GM18511 (cell line): Measurements from ENCODE around the gene SNAP91.
"Not testable (repeated sequence)": the region's sequence is repeated elsewhere in the genome, so short reads cannot be mapped to it uniquely, and the experiment has no call there.

ENCODE experiments used
- ATAC-seq: cut with Tn5 transposase; IDR thresholded peaks from one replicate; pipeline ENCODE4 v1.9.1; 2021; ENCODE audit warnings: mild to moderate bottlenecking, moderate library complexity; ENCODE audit not compliant: unreplicated experiment

Gene SNAP91, protein sequence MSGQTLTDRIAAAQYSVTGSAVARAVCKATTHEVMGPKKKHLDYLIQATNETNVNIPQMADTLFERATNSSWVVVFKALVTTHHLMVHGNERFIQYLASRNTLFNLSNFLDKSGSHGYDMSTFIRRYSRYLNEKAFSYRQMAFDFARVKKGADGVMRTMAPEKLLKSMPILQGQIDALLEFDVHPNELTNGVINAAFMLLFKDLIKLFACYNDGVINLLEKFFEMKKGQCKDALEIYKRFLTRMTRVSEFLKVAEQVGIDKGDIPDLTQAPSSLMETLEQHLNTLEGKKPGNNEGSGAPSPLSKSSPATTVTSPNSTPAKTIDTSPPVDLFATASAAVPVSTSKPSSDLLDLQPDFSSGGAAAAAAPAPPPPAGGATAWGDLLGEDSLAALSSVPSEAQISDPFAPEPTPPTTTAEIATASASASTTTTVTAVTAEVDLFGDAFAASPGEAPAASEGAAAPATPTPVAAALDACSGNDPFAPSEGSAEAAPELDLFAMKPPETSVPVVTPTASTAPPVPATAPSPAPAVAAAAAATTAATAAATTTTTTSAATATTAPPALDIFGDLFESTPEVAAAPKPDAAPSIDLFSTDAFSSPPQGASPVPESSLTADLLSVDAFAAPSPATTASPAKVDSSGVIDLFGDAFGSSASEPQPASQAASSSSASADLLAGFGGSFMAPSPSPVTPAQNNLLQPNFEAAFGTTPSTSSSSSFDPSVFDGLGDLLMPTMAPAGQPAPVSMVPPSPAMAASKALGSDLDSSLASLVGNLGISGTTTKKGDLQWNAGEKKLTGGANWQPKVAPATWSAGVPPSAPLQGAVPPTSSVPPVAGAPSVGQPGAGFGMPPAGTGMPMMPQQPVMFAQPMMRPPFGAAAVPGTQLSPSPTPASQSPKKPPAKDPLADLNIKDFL

DNA sequence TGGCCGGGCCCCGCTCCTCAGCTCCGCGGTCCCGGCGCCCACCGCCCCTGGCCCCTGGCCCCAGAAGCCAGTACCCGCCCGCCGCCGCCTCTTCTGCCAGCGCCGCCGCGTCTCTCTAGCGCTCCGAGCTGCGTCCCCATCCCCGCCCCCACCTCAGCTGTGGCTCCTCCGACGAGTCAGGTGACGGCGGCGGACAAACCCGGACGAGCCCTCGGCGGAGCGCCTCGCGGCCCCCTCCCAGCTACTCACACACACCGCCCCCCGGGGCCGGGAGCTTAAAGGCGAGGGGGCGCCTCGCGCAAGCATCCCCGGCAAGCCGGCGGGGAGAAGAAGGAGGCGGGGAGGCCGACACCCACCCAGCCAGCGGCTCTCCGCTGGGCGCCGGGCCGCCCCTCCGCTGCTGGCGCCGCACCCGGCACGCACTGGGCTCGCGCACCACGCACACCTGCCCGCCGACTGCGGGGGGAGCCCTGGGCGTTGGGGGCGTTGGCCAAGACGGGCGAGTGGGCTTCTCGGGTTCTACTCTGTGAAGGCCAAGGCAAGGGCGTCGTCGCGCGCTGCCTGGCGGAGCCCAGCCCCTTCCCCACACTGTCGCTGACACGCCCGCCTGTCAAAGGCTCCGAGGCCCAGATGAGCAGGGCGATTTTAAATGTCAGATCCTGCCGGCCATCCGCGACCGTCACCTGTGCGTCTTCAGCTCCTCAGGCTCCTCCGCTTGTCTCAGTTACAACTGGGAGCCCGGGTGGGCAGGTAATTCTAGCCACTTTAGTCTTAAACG, at the start of gene SNAP91:
TSS of gene SNAP91 (minus strand) at position 132 of the 778 bp plus-strand sequence. CDS start 1,174 bp downstream, outside the sequence.
- peak; percentile 65 for ATAC-seq

- ATAC-seq: no peak
Observed at GRCh38 chr6:83758533-83758932, 49.6 kb upstream of the SNAP91 start.

GRCh38 chr6:83757021-83757420, 48.1 kb upstream of the SNAP91 start:
- ATAC-seq: no peak

GRCh38 chr6:83756565-83756964, 47.7 kb upstream of the SNAP91 start:
- ATAC-seq: no peak

GRCh38 chr6:83752375-83752774, 43.5 kb upstream of the SNAP91 start:
- not testable (repeated sequence) for ATAC-seq

DNA sequence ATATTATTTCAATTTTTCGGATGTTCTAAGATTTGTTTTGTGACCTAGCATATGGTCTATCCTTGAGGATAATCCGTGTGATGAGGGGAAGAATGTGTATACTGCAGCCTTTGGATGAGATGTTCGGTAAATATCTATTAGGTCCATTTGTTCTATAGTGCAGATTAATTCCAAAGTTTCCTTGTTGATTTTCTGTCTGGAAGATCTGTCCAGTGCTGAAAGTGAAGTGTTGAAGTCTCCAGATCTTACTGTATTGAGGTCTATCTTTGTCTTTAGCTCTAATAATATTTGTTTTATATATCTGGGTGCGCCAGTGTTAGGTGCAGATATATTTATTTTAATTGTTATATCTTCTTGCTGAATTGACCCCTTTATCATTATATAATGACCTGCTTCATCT, 32.2 kb upstream of the SNAP91 start:
- no peak for ATAC-seq

GRCh38 chr6:83735461-83735860, 26.6 kb upstream of the SNAP91 start:
- no peak for ATAC-seq

DNA sequence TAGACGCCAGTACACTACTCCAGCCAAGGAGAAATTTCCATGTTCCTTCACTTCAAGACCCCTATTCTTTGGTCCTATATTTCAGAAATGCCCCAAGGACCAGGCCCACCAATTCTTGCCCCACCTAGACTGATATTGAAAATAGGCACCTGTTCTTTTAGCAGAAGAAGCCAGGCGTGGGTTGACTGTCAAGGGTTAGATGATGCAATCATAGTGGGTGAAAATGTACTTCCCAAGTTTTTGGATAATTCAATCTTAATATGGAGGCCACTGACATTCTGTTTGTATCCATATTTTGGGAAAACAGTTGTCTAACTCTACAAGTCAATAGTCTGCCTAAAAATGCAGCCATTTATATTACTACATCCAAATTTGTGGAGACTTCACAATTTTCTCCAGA, 21.0 kb upstream of the SNAP91 start:
- no peak for ATAC-seq

DNA sequence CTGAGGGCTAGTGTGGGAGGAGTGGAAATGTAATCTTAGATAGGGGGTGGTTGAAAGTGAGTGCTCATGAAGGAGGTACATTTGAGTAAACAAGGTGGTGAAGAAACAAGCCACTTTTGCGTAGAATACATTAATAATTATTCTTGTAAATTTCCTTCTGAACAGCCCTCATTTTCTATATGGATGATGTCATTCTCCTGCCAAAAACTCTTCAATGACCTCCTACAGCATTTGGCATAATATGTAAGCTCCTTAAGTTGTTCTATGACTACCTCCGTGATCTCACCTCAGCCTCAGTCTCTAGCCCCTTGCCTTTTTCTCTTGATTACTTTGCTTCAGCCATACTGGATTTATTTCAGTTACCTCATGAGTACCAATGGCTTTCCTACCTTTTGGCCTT, 14.0 kb upstream of the SNAP91 start:
- no peak for ATAC-seq

GRCh38 chr6:83717809-83718208, 8.9 kb upstream of the SNAP91 start:
- no peak for ATAC-seq

DNA sequence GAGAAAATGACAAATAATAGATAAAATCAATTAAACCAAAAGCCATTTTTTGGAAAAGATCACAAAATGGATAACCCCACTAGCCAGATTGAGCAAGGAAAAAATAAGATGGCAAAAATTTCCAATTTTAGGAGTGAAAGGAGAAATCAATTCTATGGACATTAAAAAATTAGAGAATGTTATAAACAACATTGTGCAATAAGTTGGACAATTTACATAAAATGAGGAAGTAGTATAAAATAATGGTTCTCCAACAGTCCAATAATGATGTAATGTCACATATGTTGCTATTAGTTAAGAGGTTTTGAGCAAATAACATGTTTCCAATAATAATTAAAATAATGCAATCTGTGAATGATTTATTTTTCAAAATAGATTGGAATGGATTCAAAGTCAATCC, 3.1 kb upstream of the SNAP91 start:
- ATAC-seq: no peak

GRCh38 chr6:83709748-83710050, 798 bp upstream of the SNAP91 start:
- ATAC-seq: no peak

GRCh38 chr6:83708546-83708969, 343 bp downstream of the SNAP91 start:
- peak; percentile 51 for ATAC-seq

- ATAC-seq: peak; percentile 27
Observed at GRCh38 chr6:83707829-83708545, 914 bp downstream of the SNAP91 start.

GRCh38 chr6:83702749-83703148, 6.2 kb downstream of the SNAP91 start:
- no peak for ATAC-seq

GRCh38 chr6:83702077-83702476, 6.8 kb downstream of the SNAP91 start:
- ATAC-seq: peak; percentile 79

GRCh38 chr6:83696674-83697073, 12.2 kb downstream of the SNAP91 start:
- no peak for ATAC-seq

DNA sequence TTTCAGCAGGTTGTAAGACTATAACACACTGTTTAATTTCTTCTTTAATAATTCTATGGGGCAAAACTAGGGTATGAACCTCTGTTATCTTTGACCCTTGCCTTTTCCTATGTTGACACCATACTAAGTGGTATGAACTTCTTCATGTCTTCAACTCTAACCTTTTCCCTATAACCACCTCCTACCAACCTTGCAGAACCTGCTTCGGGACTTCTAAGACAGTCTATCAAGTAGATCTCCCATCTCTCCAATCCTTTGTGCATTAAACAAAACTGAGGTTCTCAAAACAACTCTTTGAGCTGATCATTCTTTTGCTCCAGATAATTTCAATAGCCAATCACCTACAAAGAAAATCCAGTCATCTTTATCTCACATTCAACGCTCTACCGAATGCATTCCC, 23.4 kb downstream of the SNAP91 start:
- no peak for ATAC-seq

- no peak for ATAC-seq
Observed at GRCh38 chr6:83677791-83678190, 31.1 kb downstream of the SNAP91 start.

DNA sequence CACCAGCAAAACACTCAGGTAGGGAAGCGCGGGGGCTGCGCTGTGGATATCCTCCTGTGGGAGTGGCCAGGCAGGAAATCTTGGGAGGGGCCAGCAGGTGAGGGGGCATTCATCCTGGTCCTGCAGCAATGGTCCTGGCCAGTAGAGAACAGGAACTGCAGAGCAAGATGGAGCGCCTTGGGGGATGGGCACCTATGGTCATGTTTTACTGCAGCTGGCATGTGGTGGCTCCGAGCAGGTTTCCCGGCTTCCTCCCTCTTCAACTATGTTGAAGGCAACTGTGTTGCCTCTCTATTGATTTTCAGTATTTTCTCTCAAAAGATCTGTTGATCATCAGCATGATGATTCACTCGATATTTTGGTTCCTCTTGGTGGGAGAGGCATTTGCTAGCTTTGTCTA, 70.9 kb downstream of the SNAP91 start:
- ATAC-seq: no peak

GRCh38 chr6:83636800-83637199, 72.1 kb downstream of the SNAP91 start:
- no peak for ATAC-seq
